ENCODE results near the gene GP9. TPM values are rescaled to one million over a fixed set of nuclear protein-coding genes. Genes with fewer than 3 reads are reported as not detected.

GP9 gene
- total RNA-seq, 1 experiment from 2014 or later = not detected

- Histone ChIP-seq H4K8ac (replicated peaks; ENCODE audit: insufficient read length, low read depth, low read length) (no peak overlapping the region), H2BK20ac (ENCODE audit: low read depth, low read length, poor library complexity, severe bottlenecking) (no peak overlapping the region), H2BK5ac (ENCODE audit: insufficient read length, low read length) (no peak overlapping the region), H4K20me1 (ENCODE audit: control insufficient read depth, insufficient read depth, insufficient read length) (no peaks in the 10 kb centered on the region), H3K27me3 (ENCODE audit: insufficient read depth, low read length) (no peaks in the 10 kb centered on the region), H3K27ac (ENCODE audit: insufficient read length, low read depth, low read length) (no peak overlapping the region), H2AFZ (ENCODE audit: low read length) (no peak overlapping the region), H3K9me3 (ENCODE audit: control insufficient read depth, low read depth, low read length) (no peaks in the 10 kb centered on the region), H2BK12ac (ENCODE audit: insufficient read length, low read depth, low read length) (no peak overlapping the region), H3K9ac (ENCODE audit: extremely low read depth, insufficient read length, low read length) (no peak overlapping the region), H3K4ac (ENCODE audit: low read depth, low read length) (no peak overlapping the region), H3K18ac (ENCODE audit: insufficient read length, low read depth, low read length) (no peak overlapping the region), H3K79me1 (ENCODE audit: insufficient read depth, low read depth, low read length, poor library complexity, severe bottlenecking) (no peaks in the 10 kb centered on the region), H3K4me1 (ENCODE audit: insufficient read depth, low read length) (no peaks in the 10 kb centered on the region), H3K14ac (ENCODE audit: insufficient read depth, low read length) (no peak overlapping the region; the same call in 1 of the 2 replicates), H3K23me2 (ENCODE audit: insufficient read length, low read depth, low read length, poor library complexity, severe bottlenecking) (no peaks in the 10 kb centered on the region), H2BK120ac (ENCODE audit: low read depth, low read length, poor library complexity, severe bottlenecking) (no peak overlapping the region), H3K23ac (ENCODE audit: insufficient read length, low read depth, low read length) (no peak overlapping the region), H2AK5ac (ENCODE audit: insufficient read length, low read length) (no peak overlapping the region), H4K91ac (ENCODE audit: insufficient read length, low read depth, low read length) (no peak overlapping the region), H2BK15ac (ENCODE audit: low read depth, low read length) (no peak overlapping the region), H3T11ph (ENCODE audit: low read length) (no peak overlapping the region), H3K56ac (ENCODE audit: insufficient read length, low read depth, low read length) (no peak overlapping the region), H3K4me2 (ENCODE audit: insufficient read depth, insufficient read length, low read length) (no peak overlapping the region), H4K5ac (ENCODE audit: insufficient read length, low read depth, low read length) (no peak overlapping the region), H3K79me2 (ENCODE audit: insufficient read depth, low read length) (peaks cover 2% of the 10 kb centered on the region; the same call in 1 of the 2 replicates)
- H3K9me3 Mint-ChIP-seq = no peaks in the 10 kb centered on the region
- H3K27ac Mint-ChIP-seq = peak overlapping the region in 1 of 3 experiments; percentile 70; a peak in 3 of 7 replicates
- DNase-seq = no peak
- no peaks in the 10 kb centered on the region for H3K27me3 Mint-ChIP-seq (ENCODE audit: low read depth)
- H3K36me3 Mint-ChIP-seq (ENCODE audit: insufficient read depth in 1 of 3, low read depth in 3 of 3) = peaks cover 4 to 9% (median 6%) of the 10 kb centered on the region in 3 experiments; a peak in 5 of 7 replicates
- TF ChIP-seq, protein P1, sequence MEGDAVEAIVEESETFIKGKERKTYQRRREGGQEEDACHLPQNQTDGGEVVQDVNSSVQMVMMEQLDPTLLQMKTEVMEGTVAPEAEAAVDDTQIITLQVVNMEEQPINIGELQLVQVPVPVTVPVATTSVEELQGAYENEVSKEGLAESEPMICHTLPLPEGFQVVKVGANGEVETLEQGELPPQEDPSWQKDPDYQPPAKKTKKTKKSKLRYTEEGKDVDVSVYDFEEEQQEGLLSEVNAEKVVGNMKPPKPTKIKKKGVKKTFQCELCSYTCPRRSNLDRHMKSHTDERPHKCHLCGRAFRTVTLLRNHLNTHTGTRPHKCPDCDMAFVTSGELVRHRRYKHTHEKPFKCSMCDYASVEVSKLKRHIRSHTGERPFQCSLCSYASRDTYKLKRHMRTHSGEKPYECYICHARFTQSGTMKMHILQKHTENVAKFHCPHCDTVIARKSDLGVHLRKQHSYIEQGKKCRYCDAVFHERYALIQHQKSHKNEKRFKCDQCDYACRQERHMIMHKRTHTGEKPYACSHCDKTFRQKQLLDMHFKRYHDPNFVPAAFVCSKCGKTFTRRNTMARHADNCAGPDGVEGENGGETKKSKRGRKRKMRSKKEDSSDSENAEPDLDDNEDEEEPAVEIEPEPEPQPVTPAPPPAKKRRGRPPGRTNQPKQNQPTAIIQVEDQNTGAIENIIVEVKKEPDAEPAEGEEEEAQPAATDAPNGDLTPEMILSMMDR (conservative IDR thresholded peaks at IDR 0.05) = no peak
- no CpG with 5 or more reads among the region's 19 CpGs for WGBS (ENCODE audit: extremely low coverage, insufficient read length, low lambda C conversion rate)
- H3K4me1 Mint-ChIP-seq = no peaks in the 10 kb centered on the region; a peak in 1 of 4 replicates
- no peak overlapping the region for H3K4me3 Mint-ChIP-seq
These were observed 46.4 kb downstream of the GP9 start for GRCh38 chr3:129106866-129107565.

All from H9 (cell line).